WI38 (cell line): ENCODE measurements around the gene CNTNAP1.

Source experiments
- H3K4me3 ChIP-seq: 2 replicates; pipeline ENCODE4 v1.5.1; 2011; ENCODE audit warnings: low read depth, mild to moderate bottlenecking, control low read depth, low read length
- TF ChIP-seq, protein P1 (sequence below): IDR thresholded peaks from 2 replicates; pipeline ENCODE4 v1.5.1; 2012; ENCODE audit warnings: low read depth, mild to moderate bottlenecking, control low read depth, low read length

The CNTNAP1 gene

GRCh38 chr17:42748908-42749798 lies 66.8 kb downstream of the CNTNAP1 start:
- TF ChIP-seq, protein P1, sequence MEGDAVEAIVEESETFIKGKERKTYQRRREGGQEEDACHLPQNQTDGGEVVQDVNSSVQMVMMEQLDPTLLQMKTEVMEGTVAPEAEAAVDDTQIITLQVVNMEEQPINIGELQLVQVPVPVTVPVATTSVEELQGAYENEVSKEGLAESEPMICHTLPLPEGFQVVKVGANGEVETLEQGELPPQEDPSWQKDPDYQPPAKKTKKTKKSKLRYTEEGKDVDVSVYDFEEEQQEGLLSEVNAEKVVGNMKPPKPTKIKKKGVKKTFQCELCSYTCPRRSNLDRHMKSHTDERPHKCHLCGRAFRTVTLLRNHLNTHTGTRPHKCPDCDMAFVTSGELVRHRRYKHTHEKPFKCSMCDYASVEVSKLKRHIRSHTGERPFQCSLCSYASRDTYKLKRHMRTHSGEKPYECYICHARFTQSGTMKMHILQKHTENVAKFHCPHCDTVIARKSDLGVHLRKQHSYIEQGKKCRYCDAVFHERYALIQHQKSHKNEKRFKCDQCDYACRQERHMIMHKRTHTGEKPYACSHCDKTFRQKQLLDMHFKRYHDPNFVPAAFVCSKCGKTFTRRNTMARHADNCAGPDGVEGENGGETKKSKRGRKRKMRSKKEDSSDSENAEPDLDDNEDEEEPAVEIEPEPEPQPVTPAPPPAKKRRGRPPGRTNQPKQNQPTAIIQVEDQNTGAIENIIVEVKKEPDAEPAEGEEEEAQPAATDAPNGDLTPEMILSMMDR = no peak
- no peak overlapping the region for H3K4me3 ChIP-seq
